H1 (cell line): ENCODE results near the gene SMTNL2. TPM values are rescaled to one million over a fixed set of nuclear protein-coding genes. Genes with fewer than 3 reads are reported as not detected.

Source experiments
- CTCF ChIA-PET: fragments of 300-600 bp; sonication (Branson Sonifier 250); formaldehyde crosslinking; loops from one replicate; lab custom pipeline; 2021; ENCODE audit not compliant: partially characterized antibody; lab: Charles Lee
- POLR2A ChIA-PET: fragments of 300-600 bp; sonication (Branson Sonifier 250); formaldehyde crosslinking; loops from one replicate; lab custom pipeline; 2021; ENCODE audit warnings: inconsistent platforms; ENCODE audit not compliant: partially characterized antibody; lab: Charles Lee
- DNase-seq, 2 experiments: peaks; one replicate each; pipeline versions ENCODE4 v3.0.0 to v3.0.0-alpha.2; 2010 to 2022; ENCODE audit warnings: low spot score in 2 of 2, low read depth in 1 of 2, mixed read lengths in 1 of 2
- FAIRE-seq: peaks from 2 replicates; lab custom pipeline; 2011; peaks lifted over from hg19 to GRCh38; lab: Jason Lieb, UNC
- H2AFZ ChIP-seq: 2 replicates; pipeline ENCODE4 v1.8.1; 2012; ENCODE audit warnings: low read length, inconsistent platforms
- H2AK5ac ChIP-seq: 2 replicates; pipeline ENCODE4 v1.6.1; 2013; ENCODE audit warnings: low read depth, low read length
- H2BK120ac ChIP-seq: replicated peaks from 2 replicates; pipeline ENCODE3; 2013; ENCODE audit warnings: low read depth, low read length, inconsistent platforms
- H2BK12ac ChIP-seq: 2 replicates; pipeline ENCODE4 v1.6.1; 2013; ENCODE audit warnings: low read depth, low read length
- H2BK15ac ChIP-seq: 2 replicates; pipeline ENCODE4 v1.6.1; 2013; ENCODE audit warnings: low read length
- H2BK20ac ChIP-seq: 2 replicates; pipeline ENCODE4 v1.6.1; 2013; ENCODE audit warnings: low read length
- H2BK5ac ChIP-seq: 2 replicates; pipeline ENCODE4 v1.6.1; 2013; ENCODE audit warnings: low read depth, low read length
- H3K14ac ChIP-seq: 2 replicates; pipeline ENCODE4 v1.6.1; 2013; ENCODE audit warnings: inconsistent platforms; ENCODE audit not compliant: insufficient read length
- H3K18ac ChIP-seq: 2 replicates; pipeline ENCODE4 v1.6.1; 2013; ENCODE audit warnings: low read length; ENCODE audit errors: extremely low read depth
- H3K23ac ChIP-seq: 2 replicates; pipeline ENCODE4 v1.6.1; 2013; ENCODE audit warnings: inconsistent platforms; ENCODE audit not compliant: insufficient read length
- H3K23me2 ChIP-seq: 2 replicates; pipeline ENCODE4 v1.6.1; 2013; ENCODE audit warnings: low read depth, low read length
- H3K27ac ChIP-seq: 2 replicates; pipeline ENCODE4 v1.6.1; 2011; ENCODE audit warnings: low read depth, low read length, inconsistent platforms
- H3K27me3 ChIP-seq, 4 experiments: replicated peaks in 1 of 4; 1 replicate in 1 of 4; 2 replicates in 3 of 4; pipeline versions ENCODE4 v1.6.1 to v1.8.1; 2011 to 2013; ENCODE audit warnings: low read length in 3 of 4, mild to moderate bottlenecking in 3 of 4, inconsistent platforms in 2 of 4, mixed read lengths in 2 of 4, moderate library complexity in 1 of 4; ENCODE audit not compliant: control insufficient read depth in 3 of 4, insufficient read depth in 3 of 4; ENCODE audit errors: extremely low read depth in 1 of 4
- H3K36me3 ChIP-seq, 4 experiments: 2 replicates each; pipeline versions ENCODE4 v1.6.1 to v1.8.1; 2011 to 2013; ENCODE audit warnings: mild to moderate bottlenecking in 4 of 4, low read length in 3 of 4, moderate library complexity in 2 of 4, control low read depth in 1 of 4, inconsistent platforms in 1 of 4; ENCODE audit not compliant: insufficient read depth in 4 of 4, control insufficient read depth in 2 of 4
- H3K4ac ChIP-seq: replicated peaks from 2 replicates; pipeline ENCODE3; 2013; ENCODE audit warnings: low read length, low read depth, mixed read lengths, inconsistent platforms; ENCODE audit not compliant: insufficient read length
- H3K4me1 ChIP-seq, 4 experiments: replicated peaks in 1 of 4; 1 replicate in 1 of 4; 2 replicates in 3 of 4; pipeline versions ENCODE4 v1.6.1 to v1.8.1; 2011 to 2013; ENCODE audit warnings: low read length in 3 of 4, inconsistent platforms in 2 of 4, mixed read lengths in 1 of 4; ENCODE audit not compliant: insufficient read depth in 4 of 4, control insufficient read depth in 3 of 4
- H3K4me2 ChIP-seq, 2 experiments: 2 replicates each; pipeline versions ENCODE4 v1.6.1 to v1.8.1; 2011 to 2013; ENCODE audit warnings: low read depth in 2 of 2, low read length in 2 of 2, control low read depth in 1 of 2, inconsistent platforms in 1 of 2, mild to moderate bottlenecking in 1 of 2; ENCODE audit not compliant: insufficient read depth in 1 of 2
- H3K4me3 ChIP-seq, 4 experiments: fragments of 200-600, 300-600 bp in 1 of 4; sonication (generic), shearing (Covaris generic), sonication (Bioruptor Twin) in 1 of 4; 2 replicates each; pipeline versions ENCODE4 v1.5.1 to v1.8.1; 2011 to 2016; ENCODE audit warnings: low read length in 4 of 4, low read depth in 3 of 4, control low read depth in 2 of 4, inconsistent platforms in 2 of 4, mild to moderate bottlenecking in 2 of 4, mixed read lengths in 1 of 4, moderate library complexity in 1 of 4; ENCODE audit not compliant: insufficient read depth in 2 of 4; ENCODE audit errors: extremely low read depth in 1 of 4
- H3K56ac ChIP-seq: replicated peaks from 2 replicates; pipeline ENCODE3; 2013; ENCODE audit warnings: low read depth, mild to moderate bottlenecking, mixed read lengths, low read length, inconsistent platforms; ENCODE audit not compliant: insufficient read length
- H3K79me1 ChIP-seq: 2 replicates; pipeline ENCODE4 v1.6.1; 2013; ENCODE audit warnings: low read depth, low read length, control low read depth
- H3K79me2 ChIP-seq, 2 experiments: 2 replicates each; pipeline versions ENCODE4 v1.6.1 to v1.8.1; 2012 to 2013; ENCODE audit warnings: low read length in 2 of 2, mild to moderate bottlenecking in 2 of 2, inconsistent platforms in 1 of 2; ENCODE audit not compliant: insufficient read depth in 2 of 2, control insufficient read depth in 1 of 2
- H3K9ac ChIP-seq, 4 experiments: replicated peaks in 1 of 4; 1 replicate in 1 of 4; 2 replicates in 3 of 4; pipeline versions ENCODE4 v1.6.1 to v1.8.1; 2011 to 2013; ENCODE audit warnings: low read depth in 3 of 4, low read length in 3 of 4, control low read depth in 2 of 4, mild to moderate bottlenecking in 2 of 4, moderate library complexity in 2 of 4, inconsistent platforms in 1 of 4; ENCODE audit errors: extremely low read depth in 1 of 4
- H3K9me3 ChIP-seq, 2 experiments: 2 replicates each; pipeline versions ENCODE4 v1.6.1 to v1.8.1; 2012 to 2013; ENCODE audit warnings: mild to moderate bottlenecking in 2 of 2, moderate library complexity in 2 of 2, control low read depth in 1 of 2, inconsistent platforms in 1 of 2, low read depth in 1 of 2, low read length in 1 of 2, mixed read lengths in 1 of 2; ENCODE audit not compliant: insufficient read depth in 2 of 2
- H4K20me1 ChIP-seq, 2 experiments: replicated peaks in 1 of 2; 2 replicates each; pipeline versions ENCODE3 to v1.8.1; 2011 to 2013; ENCODE audit warnings: inconsistent platforms in 2 of 2, low read length in 2 of 2, mild to moderate bottlenecking in 1 of 2; ENCODE audit not compliant: insufficient read depth in 2 of 2, control insufficient read depth in 1 of 2
- H4K5ac ChIP-seq: 2 replicates; pipeline ENCODE4 v1.6.1; 2013; ENCODE audit warnings: low read length, low read depth, mixed read lengths, inconsistent platforms; ENCODE audit not compliant: insufficient read length
- H4K8ac ChIP-seq: 2 replicates; pipeline ENCODE4 v1.8.0; 2013; ENCODE audit warnings: mild to moderate bottlenecking, moderate library complexity, low read length, inconsistent platforms; ENCODE audit not compliant: insufficient read depth; ENCODE audit errors: extremely low read depth
- H4K91ac ChIP-seq: replicated peaks from 2 replicates; pipeline ENCODE3; 2013; ENCODE audit warnings: low read length, mixed read lengths, inconsistent platforms; ENCODE audit not compliant: insufficient read length
- BACH1 ChIP-seq: IDR thresholded peaks from 2 replicates; pipeline ENCODE4 v1.6.1; 2012; ENCODE audit warnings: low read length, improper control_type of control experiment
- EP300 ChIP-seq, 2 experiments: IDR thresholded peaks; 1 replicate in 1 of 2; 2 replicates in 1 of 2; pipeline ENCODE4 v1.6.1; 2011 to 2012; ENCODE audit warnings: low read depth in 2 of 2, low read length in 2 of 2, mild to moderate bottlenecking in 2 of 2, borderline replicate concordance in 1 of 2, inconsistent platforms in 1 of 2, moderate library complexity in 1 of 2
- GABPA ChIP-seq: IDR thresholded peaks from 2 replicates; pipeline ENCODE4 v1.6.1; 2011; ENCODE audit warnings: mild to moderate bottlenecking, low read length, moderate library complexity, borderline replicate concordance; ENCODE audit not compliant: insufficient read depth
- HDAC2 ChIP-seq, 2 experiments: fragments of 300-600 bp in 1 of 2; sonication (generic) in 1 of 2; IDR thresholded peaks; 2 replicates each; pipeline ENCODE4 v1.6.1; 2011 to 2012; ENCODE audit warnings: low read depth in 2 of 2, low read length in 2 of 2, mild to moderate bottlenecking in 2 of 2, moderate library complexity in 2 of 2, borderline replicate concordance in 1 of 2, inconsistent platforms in 1 of 2
- HDAC6 ChIP-seq: IDR thresholded peaks from one replicate; pipeline ENCODE4 v1.7.1; 2012; ENCODE audit warnings: low read depth, mild to moderate bottlenecking, inconsistent platforms, low read length, moderate library complexity
- KDM1A ChIP-seq: fragments of 200-600, 300-600 bp; sonication (generic); IDR thresholded peaks from 2 replicates; pipeline ENCODE4 v1.7.1; 2016; ENCODE audit warnings: mild to moderate bottlenecking, low read length, borderline replicate concordance
- PHF8 ChIP-seq: fragments of 200-600 bp; sonication (generic); conservative IDR thresholded peaks from 2 replicates; pipeline ENCODE4 v1.7.1; 2012; ENCODE audit warnings: low read depth, mild to moderate bottlenecking, inconsistent platforms, low read length, moderate library complexity
- RBBP5 ChIP-seq: IDR thresholded peaks from 2 replicates; pipeline ENCODE4 v1.7.1; 2012; ENCODE audit warnings: low read depth, mild to moderate bottlenecking, inconsistent platforms, low read length, moderate library complexity, borderline replicate concordance
- SIX5 ChIP-seq: IDR thresholded peaks from 2 replicates; pipeline ENCODE4 v1.6.1; 2011; ENCODE audit warnings: mild to moderate bottlenecking, low read depth, low read length
- SP4 ChIP-seq: IDR thresholded peaks from 2 replicates; pipeline ENCODE4 v1.6.1; 2012; ENCODE audit warnings: low read length, inconsistent platforms
- TBP ChIP-seq: IDR thresholded peaks from 2 replicates; pipeline ENCODE4 v1.6.1; 2011; ENCODE audit warnings: low read depth, low read length, improper control_type of control experiment
- WGBS, 2 experiments: shearing (Covaris generic) in 1 of 2; methylation state at CpG; one replicate each; pipeline versions ENCODE4 v1.1.6 to v1.1.7; 2013 to 2015; ENCODE audit warnings: low lambda C conversion rate in 2 of 2, mixed read lengths in 2 of 2, inconsistent platforms in 1 of 2, low coverage in 1 of 2, missing lambda C conversion rate in 1 of 2; ENCODE audit not compliant: insufficient replicate concordance in 2 of 2, insufficient coverage in 1 of 2, insufficient read length in 1 of 2; ENCODE audit errors: extremely low coverage in 1 of 2, missing lambda C conversion rate in 1 of 2; 5-methylcytosine and 5-hydroxymethylcytosine counted together
- polyA plus RNA-seq, 7 experiments: library from polyadenylated mRNA; depleted of rRNA in 3 of 7; stranded (reverse) in 5 of 7; unstranded in 2 of 7; fragments of >200 nt in 5 of 7; fragments of 200-250 nt in 2 of 7; gene quantifications; 1 replicate in 5 of 7; 2 replicates in 1 of 7; 4 replicates in 1 of 7; pipeline versions ENCODE4 v1.2.1 to v1.2.3, GENCODE V29; 2011 to 2013; ENCODE audit warnings: missing spikeins in 2 of 7, mixed read lengths in 2 of 7
- total RNA-seq: library from RNA; stranded (reverse); fragmentation: NEBNext Ultra II Directional; extraction: Animal tissue kit (Norgen Biotek cat#: 25700); gene quantifications from 2 replicates; pipeline ENCODE4 v1.2.1, GENCODE V29; 2021
- TF ChIP-seq, protein P1 (sequence below): IDR thresholded peaks from 2 replicates; pipeline ENCODE4 v1.6.1; 2011; ENCODE audit warnings: low read length, improper control_type of control experiment

The SMTNL2 gene
- total and polyA plus RNA-seq, 2 of the 8 experiments (the other 6 are each of a cell fraction or from before 2014, with no cell fraction given) = 3.6 to 4.5 TPM

DNA sequence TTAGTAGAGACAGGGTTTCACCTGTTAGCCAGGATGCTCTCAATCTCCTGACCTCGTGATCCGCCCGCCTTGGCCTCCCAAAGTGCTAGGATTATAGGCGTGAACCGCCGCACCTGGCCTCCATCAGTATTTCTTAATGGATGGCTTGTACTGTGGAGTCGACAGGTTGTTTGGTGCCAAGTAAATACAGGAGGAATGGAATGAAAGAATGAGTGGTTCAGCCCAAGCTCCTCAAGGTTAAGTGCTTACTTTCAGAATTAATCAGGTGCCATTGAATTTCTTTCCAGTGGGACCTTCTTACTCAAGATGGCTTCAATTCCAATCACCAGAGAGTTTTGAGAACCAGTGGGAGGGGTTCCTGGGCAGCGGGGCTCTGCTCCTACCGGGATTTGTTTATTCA is 32.1 kb downstream of the SMTNL2 start:
- ChIA-PET POLR2A (interaction anchor here (0.7 to 1.6 kb wide), 3 partner anchors 9 to 80 kb away, joined by 3 to 5 read pairs (median 3); no protein-coding TSS in a partner anchor), CTCF (interaction anchor here (0.6 to 3.7 kb wide), 13 partner anchors 9 to 480 kb away, joined by 3 to 24 read pairs (median 4); partner anchors contain the start of gene GGT6)
- Histone ChIP-seq H3K56ac (no peak overlapping the region), H4K91ac (no peak overlapping the region), H3K4me2 (no peak overlapping the region), H3K23ac (no peak overlapping the region), H3K79me2 (no peaks in the 10 kb centered on the region), H3K9ac (no peak overlapping the region), H3K4ac (no peak overlapping the region), H3K4me1 (peaks cover 0 to 6% (median 0%) of the 10 kb centered on the region in 4 experiments; a peak in 2 of 7 replicates), H4K8ac (no peak overlapping the region), H2AFZ (no peak overlapping the region), H3K27me3 (0 out of 7 replicates have a peak, but pooled peaks cover 0 to 2% (median 0%) of the 10 kb centered on the region in 4 experiments), H2BK120ac (no peak overlapping the region), H4K5ac (no peak overlapping the region), H3K27ac (no peak overlapping the region), H3K4me3 (no peak overlapping the region), H3K9me3 (no peaks in the 10 kb centered on the region), H2AK5ac (no peak overlapping the region), H3K23me2 (no peaks in the 10 kb centered on the region; the same call in 1 of the 2 replicates), H3K36me3 (no peaks in the 10 kb centered on the region), H2BK20ac (no peak overlapping the region), H2BK12ac (no peak overlapping the region), H2BK5ac (no peak overlapping the region), H3K14ac (no peak overlapping the region), H4K20me1 (no peaks in the 10 kb centered on the region), H2BK15ac (no peak overlapping the region), H3K18ac (no peak overlapping the region), H3K79me1 (no peaks in the 10 kb centered on the region)
- FAIRE-seq = no peak
- 91% methylated on average over 9 of the region's 9 CpGs; no CpG with 5 or more reads in 1 of the 2 experiments for WGBS, 2 experiments
- no peak for DNase-seq
- TF ChIP-seq HDAC2 (IDR thresholded peaks at IDR 0.05; ENCODE audit: borderline replicate concordance in 1 of 2, low read depth in 2 of 2, low read length in 2 of 2) (no peak), GABPA (no peak), SIX5 (no peak), KDM1A (no peak), SP4 (no peak), BACH1 (no peak), EP300 (IDR thresholded peaks at IDR 0.05; ENCODE audit: borderline replicate concordance in 1 of 2, low read depth in 2 of 2, low read length in 2 of 2) (no peak), RBBP5 (no peak), PHF8 (no peak), TBP (no peak), HDAC6 (no peak)
- TF ChIP-seq, protein P1, sequence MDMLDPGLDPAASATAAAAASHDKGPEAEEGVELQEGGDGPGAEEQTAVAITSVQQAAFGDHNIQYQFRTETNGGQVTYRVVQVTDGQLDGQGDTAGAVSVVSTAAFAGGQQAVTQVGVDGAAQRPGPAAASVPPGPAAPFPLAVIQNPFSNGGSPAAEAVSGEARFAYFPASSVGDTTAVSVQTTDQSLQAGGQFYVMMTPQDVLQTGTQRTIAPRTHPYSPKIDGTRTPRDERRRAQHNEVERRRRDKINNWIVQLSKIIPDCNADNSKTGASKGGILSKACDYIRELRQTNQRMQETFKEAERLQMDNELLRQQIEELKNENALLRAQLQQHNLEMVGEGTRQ = no peak
